GM18870 (cell line): ENCODE data around the gene CDH4.

Experiments used
- ATAC-seq: cut with Tn5 transposase; IDR thresholded peaks from one replicate; pipeline ENCODE4 v1.9.1; 2021; ENCODE audit warnings: moderate library complexity; ENCODE audit not compliant: unreplicated experiment

CDH4 gene

GRCh38 chr20:61891916-61892649 lies 640.0 kb downstream of the CDH4 start:
- ATAC-seq = no peak

GRCh38 chr20:61895016-61895415 lies 643.0 kb downstream of the CDH4 start:
- ATAC-seq = no peak

GRCh38 chr20:61895686-61896057 lies 643.6 kb downstream of the CDH4 start:
- no peak for ATAC-seq

GRCh38 chr20:61896058-61896961 lies 644.2 kb downstream of the CDH4 start:
- ATAC-seq = no peak

- ATAC-seq = no peak
These were observed 645.6 kb downstream of the CDH4 start for GRCh38 chr20:61897401-61898295.

GRCh38 chr20:61898405-61898804 lies 646.3 kb downstream of the CDH4 start:
- no peak for ATAC-seq

GRCh38 chr20:61900011-61900944 lies 648.2 kb downstream of the CDH4 start:
- no peak for ATAC-seq

GRCh38 chr20:61900945-61901293 lies 648.9 kb downstream of the CDH4 start:
- no peak for ATAC-seq

GRCh38 chr20:61901392-61902220 lies 649.5 kb downstream of the CDH4 start:
- ATAC-seq = no peak

- no peak for ATAC-seq
These were observed 650.3 kb downstream of the CDH4 start for GRCh38 chr20:61902221-61902869.

GRCh38 chr20:61903575-61904340 lies 651.7 kb downstream of the CDH4 start:
- no peak for ATAC-seq

GRCh38 chr20:61904456-61904855 lies 652.4 kb downstream of the CDH4 start:
- ATAC-seq = no peak

GRCh38 chr20:61905781-61906523 lies 653.9 kb downstream of the CDH4 start:
- ATAC-seq = no peak

- no peak for ATAC-seq
These were observed 655.2 kb downstream of the CDH4 start for GRCh38 chr20:61907081-61907891.

- no peak for ATAC-seq
These were observed 656.3 kb downstream of the CDH4 start for GRCh38 chr20:61908057-61909026.
